HG03571 (cell line): ENCODE data around the gene ARHGAP9.
"Not testable (repeated sequence)": the region's sequence is repeated elsewhere in the genome, so short reads cannot be mapped to it uniquely, and the experiment has no call there.

Experiments used
- ATAC-seq: cut with Tn5 transposase; IDR thresholded peaks from one replicate; pipeline ENCODE4 v1.9.1; 2021; ENCODE audit not compliant: unreplicated experiment

ARHGAP9 gene

DNA sequence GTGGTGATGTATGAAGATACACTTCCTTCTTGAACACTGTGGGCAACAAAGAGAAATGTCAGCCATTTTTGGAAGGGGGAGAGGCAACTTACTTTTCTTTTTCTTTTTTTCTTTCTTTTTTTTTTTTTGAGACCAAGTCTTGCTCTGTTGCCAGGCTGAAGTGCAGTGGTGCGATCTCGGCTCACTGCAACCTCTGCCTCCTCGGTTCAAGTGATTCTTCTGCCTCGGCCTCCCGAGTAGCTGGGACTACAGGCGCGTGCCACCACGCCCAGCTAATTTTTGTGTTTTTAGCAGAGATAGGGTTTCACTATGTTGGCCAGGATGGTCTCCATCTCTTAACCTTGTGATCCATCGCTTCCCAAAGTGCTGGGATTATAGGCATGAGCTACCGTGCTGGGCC is 38.1 kb upstream of the ARHGAP9 start:
- ATAC-seq = not testable (repeated sequence)

DNA sequence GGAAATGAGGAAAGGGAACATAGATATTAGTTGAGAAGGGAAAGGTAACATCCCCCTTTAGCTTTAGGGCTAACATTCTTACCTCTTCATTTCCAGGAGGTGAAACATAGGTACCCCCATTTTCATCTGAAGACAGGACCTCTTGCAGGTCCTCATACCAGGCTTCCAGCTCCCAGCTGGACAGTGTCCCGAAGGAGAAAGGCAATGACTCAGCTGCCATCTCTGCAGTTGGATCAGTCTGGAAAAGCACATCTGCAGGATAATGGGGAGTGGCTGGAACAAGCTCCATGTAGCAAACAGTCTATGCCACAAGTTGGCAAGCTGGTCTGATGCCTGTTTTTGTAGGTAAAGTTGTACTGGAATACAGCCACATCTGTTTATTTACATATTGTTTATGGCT is 37.5 kb upstream of the ARHGAP9 start:
- ATAC-seq = no peak

DNA sequence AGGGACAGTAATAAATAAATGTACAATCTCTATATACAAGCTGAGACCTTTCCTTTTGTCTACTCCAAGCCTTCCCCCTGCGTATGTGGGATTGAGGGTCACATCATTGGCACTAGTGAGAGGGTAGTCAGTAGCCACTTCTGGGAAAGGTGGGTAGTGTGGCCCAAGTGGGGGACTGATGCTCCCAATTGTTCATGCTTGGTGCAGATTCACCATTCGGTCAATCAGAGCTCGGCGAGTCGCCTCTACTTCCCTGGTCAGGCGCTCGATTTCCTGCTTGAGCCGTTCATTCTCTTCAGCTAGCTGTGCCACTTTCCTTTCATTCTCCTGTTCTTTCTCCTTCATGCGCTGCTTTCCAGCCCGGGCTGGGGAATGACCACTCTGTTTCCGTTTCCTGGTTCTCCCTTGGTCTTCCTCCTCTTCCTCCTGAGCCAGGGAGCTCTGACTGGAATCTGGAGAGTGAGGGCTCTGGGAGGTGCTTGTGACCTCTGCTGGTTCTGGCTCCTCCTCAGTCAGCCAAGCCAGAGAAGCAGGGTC is 37.0 kb upstream of the ARHGAP9 start:
- no peak for ATAC-seq

DNA sequence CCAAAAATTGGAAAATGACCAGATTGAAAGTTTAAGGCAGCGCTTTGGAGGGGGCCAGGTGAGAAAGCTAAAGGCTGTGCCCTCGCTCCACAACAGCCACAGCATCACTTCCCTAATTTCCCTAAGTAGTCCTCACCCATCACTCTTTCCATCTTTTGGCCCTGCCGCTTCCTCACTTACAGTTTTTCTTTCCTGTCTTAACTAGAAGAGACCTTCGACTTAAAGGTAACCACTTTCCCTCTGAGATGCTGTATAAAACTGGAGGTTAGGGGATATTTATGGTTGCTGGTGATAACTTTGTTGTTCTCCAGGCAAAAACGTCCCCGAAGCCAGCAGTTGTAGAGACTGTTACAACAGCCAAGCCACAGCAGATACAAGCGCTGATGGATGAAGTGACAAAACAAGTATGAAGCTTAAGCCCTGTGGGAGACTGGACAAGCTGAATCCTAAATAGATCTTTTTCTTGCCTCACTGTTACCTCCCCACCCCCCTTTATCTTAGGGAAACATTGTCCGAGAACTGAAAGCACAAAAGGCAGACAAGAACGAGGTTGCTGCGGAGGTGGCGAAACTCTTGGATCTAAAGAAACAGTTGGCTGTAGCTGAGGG is 36.4 kb upstream of the ARHGAP9 start:
- ATAC-seq = no peak

DNA sequence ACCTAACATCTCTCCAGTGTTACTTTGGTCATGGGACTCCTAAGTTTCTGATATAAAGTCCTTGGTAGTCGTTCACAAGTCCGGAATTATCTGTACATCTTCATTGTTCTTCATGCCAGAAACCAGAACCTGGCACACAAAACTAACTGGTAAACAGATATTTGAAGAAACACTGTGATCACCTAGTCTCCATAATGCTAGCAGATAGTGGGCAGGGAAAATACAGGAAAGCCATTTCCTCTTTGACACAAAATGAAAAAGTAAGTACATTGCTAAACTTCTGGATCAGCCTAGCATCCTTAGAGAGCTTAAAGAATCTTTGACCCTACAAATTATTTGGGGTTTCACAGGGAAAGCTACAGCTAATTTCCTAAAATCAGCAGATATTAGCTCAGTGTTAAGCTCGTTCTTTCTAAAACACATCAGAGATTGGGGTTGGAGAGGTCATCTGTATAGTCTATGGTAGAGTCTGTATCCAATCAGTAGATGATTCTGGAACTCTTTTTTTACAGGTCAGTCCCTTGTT is 35.8 kb upstream of the ARHGAP9 start:
- no peak for ATAC-seq

DNA sequence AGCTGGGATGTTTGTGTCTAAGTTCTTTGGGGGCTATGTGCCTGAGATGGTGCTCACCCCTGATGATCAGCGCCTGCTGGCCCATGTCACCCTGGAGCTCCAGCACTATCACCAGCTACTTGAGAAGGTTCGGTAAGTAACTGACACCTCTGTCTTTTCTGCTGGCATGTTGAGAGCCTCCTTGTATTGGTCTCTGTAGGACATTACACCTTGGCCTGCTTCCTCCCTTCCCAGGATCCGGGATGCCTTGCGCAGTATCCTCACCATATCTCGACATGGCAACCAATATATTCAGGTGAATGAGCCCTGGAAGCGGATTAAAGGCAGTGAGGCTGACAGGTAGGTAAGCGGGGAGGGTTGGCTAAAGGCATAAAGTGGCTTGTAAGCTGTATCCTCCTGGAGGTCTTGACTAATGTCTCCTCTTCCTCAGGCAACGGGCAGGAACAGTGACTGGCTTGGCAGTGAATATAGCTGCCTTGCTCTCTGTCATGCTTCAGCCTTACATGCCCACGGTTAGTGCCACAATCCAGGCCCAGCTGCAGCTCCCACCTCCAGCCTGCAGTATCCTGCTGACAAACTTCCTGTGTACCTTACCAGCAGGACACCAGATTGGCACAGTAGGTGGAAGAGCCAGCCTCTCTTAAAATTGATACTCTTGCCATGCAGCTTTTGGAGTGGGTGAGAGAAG is 35.2 kb upstream of the ARHGAP9 start:
- no peak for ATAC-seq

- ATAC-seq = not testable (repeated sequence)
These were observed 34.6 kb upstream of the ARHGAP9 start for GRCh38 chr12:57514246-57514645.

GRCh38 chr12:57513677-57514076 is 34.0 kb upstream of the ARHGAP9 start:
- not testable (repeated sequence) for ATAC-seq

- ATAC-seq = no peak
These were observed 33.6 kb upstream of the ARHGAP9 start for GRCh38 chr12:57513266-57513665.

- no peak for ATAC-seq
These were observed 33.0 kb upstream of the ARHGAP9 start for GRCh38 chr12:57512665-57513064.

DNA sequence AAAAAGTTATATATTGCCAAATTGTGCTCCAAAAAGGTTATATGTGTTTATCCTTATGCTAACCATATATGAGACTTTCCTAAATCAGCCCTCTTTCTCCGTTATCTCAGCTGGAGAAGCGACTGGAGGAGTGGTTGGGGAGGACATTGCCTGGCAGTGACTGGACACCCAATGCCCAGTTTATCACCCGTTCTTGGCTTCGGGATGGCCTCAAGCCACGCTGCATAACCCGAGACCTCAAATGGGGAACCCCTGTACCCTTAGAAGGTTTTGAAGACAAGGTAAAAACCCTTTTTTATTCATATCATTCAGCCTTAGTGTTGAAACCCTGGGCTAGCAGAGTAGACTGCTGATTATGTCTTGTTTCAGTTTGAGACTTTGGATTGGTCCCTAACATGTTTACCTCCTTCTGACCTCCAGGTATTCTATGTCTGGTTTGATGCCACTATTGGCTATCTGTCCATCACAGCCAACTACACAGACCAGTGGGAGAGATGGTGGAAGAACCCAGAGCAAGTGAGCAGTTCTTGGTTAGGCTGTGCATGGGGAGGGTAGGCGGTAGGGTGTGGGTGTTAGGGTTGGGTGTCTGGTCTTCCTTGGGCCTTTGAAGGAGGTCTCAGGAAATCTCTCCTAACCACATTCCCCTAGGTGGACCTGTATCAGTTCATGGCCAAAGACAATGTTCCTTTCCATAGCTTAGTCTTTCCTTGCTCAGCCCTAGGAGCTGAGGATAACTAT is 32.1 kb upstream of the ARHGAP9 start:
- ATAC-seq = no peak

GRCh38 chr12:57511161-57511560 is 31.5 kb upstream of the ARHGAP9 start:
- ATAC-seq = no peak

GRCh38 chr12:57507796-57508195 is 28.1 kb upstream of the ARHGAP9 start:
- ATAC-seq = not testable (repeated sequence)

DNA sequence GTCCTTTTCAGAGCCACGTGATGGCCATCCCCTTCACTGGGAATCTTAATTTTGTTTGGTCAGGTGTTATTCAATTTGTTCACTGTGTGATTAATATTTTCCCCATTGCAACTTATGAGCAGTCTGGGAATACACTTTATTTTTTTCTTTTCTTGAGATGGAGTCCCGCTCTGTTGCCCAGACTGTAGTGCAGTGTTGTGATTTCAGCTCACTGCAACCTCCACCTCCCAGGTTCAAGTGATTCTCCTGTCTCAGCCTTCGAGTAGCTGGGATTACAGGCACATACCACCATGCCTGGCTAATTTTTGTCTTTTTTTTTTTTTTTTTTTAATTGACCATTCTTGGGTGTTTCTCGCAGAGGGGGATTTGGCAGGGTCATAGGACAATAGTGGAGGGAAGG is 26.9 kb upstream of the ARHGAP9 start:
- not testable (repeated sequence) for ATAC-seq

DNA sequence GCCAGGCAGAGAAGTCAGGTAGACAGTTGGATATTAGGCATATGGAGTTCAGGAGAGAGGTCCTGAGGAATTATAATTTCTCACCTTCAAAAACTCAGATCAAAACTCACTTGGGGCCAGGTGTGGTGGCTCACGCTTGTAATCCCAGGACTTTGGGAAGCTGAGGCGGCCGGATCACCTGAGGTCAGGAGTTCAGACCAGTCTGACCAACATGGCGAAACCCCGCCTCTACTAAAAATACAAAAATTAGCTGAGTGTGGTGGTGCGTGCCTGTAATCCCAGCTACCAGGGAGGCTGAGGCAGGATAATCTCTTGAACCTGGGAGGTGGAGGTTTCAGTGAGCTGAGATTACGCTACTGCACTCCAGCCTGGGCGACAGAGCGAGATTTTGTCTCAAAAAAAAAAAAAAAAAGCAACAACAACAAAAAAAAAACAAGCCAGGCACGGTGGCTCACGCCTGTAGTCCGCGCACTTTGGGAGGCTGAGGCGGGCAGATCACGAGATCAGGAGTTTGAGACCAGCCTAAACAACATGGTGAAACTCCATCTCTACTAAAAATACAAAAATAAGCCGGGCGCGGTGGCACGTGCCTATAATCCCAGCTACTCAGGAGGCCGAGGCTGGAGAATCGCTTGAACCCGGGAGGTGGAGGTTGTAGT is 22.8 kb upstream of the ARHGAP9 start:
- not testable (repeated sequence) for ATAC-seq

- ATAC-seq = no peak
These were observed 20.5 kb upstream of the ARHGAP9 start for GRCh38 chr12:57500213-57500612.

- no peak for ATAC-seq
These were observed 18.9 kb upstream of the ARHGAP9 start for GRCh38 chr12:57498571-57498970.

DNA sequence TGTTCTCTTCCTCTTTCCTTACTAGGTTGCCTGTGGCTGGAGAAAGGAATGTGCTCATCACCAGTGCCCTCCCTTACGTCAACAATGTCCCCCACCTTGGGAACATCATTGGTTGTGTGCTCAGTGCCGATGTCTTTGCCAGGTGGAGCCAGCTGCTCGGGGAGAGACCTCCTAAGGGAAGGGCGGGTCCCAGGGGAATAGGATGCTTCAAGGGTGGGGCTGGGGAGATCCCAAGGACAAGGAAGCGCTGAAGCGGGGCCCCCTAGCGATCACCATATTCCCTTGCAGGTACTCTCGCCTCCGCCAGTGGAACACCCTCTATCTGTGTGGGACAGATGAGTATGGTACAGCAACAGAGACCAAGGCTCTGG is 18.5 kb upstream of the ARHGAP9 start:
- no peak for ATAC-seq

- ATAC-seq = no peak
These were observed 17.8 kb upstream of the ARHGAP9 start for GRCh38 chr12:57497223-57498131.

- no peak for ATAC-seq
These were observed 17.2 kb upstream of the ARHGAP9 start for GRCh38 chr12:57496822-57497221.
